ENCODE data around the gene IL23R.

DNA sequence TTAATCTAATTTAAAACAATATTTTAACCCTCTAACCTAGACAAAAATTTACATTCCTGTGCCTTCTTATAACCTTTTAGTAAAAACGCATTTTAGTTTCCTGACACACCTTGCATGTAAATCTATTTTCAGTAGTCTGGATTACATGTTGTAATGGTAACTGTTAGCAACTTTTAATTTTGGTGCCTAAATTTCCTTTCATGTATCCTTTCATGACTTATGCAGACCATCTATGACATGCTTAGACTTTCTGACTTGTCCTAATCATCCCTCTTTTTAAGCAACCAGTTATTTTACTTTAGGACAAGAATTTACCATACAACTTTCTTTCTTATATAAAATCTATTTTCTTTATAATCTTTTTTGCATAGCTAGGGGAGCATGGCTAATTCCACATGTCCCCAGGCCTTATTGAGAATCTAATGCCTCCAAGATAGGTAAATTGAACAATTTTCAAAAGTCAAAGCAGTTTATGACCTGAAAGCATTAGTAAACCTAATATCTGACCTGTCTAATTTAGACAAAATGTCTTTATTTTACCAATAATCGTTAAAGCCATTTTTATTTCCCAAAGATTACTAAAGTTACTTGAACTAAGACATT is 83.9 kb downstream of the IL23R start:
- TF ChIP-seq, protein P1, sequence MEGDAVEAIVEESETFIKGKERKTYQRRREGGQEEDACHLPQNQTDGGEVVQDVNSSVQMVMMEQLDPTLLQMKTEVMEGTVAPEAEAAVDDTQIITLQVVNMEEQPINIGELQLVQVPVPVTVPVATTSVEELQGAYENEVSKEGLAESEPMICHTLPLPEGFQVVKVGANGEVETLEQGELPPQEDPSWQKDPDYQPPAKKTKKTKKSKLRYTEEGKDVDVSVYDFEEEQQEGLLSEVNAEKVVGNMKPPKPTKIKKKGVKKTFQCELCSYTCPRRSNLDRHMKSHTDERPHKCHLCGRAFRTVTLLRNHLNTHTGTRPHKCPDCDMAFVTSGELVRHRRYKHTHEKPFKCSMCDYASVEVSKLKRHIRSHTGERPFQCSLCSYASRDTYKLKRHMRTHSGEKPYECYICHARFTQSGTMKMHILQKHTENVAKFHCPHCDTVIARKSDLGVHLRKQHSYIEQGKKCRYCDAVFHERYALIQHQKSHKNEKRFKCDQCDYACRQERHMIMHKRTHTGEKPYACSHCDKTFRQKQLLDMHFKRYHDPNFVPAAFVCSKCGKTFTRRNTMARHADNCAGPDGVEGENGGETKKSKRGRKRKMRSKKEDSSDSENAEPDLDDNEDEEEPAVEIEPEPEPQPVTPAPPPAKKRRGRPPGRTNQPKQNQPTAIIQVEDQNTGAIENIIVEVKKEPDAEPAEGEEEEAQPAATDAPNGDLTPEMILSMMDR (IDR thresholded peaks at IDR 0.05; ENCODE audit: low read depth, low read length), result no peak
- no peak for TF ChIP-seq EZH2phosphoT487 (IDR thresholded peaks at IDR 0.05; ENCODE audit: low read depth)

Measured in OCI-LY3 (cell line).